ENCODE measurements around the gene MTA2.
"Not testable (repeated sequence)": the region's sequence is repeated elsewhere in the genome, so short reads cannot be mapped to it uniquely, and the experiment has no call there.

The MTA2 gene

GRCh38 chr11:62570903-62571302 is 30.8 kb downstream of the MTA2 start:
- not testable (repeated sequence) for DNase-seq

GRCh38 chr11:62569611-62570010 is 32.1 kb downstream of the MTA2 start:
- no peak for DNase-seq

DNA sequence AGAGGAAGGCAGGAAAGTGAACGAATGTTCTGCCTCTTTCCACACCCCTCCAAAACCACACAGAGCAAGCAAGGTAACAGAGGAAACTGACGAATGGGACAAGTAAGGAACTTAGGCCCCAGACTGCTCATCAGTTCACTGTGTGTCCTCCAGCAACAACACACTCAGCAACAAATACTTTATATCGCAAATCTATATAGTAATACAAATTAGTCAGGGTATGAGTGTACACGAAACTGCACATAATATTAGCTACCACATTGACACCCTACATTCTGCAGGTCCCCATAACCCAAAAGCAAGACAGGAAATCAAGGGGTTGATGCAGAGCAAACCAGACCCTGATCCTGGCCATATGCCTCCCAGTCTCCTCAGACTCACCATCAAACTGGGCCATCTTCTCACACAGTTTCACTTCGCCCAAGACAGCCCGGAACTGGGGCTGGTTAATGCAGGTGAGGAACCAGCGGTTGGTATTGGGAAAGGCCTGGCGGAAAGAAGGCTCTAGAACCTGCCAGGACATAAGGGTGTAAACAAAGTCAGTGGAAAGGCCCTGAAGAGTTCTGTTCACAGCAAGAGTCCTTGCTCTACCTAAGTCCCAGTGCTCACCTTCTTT is 34.5 kb downstream of the MTA2 start:
- no peak for DNase-seq

- no peak for DNase-seq
Observed at GRCh38 chr11:62566247-62566646, 35.4 kb downstream of the MTA2 start.

GRCh38 chr11:62565100-62565802 is 36.4 kb downstream of the MTA2 start:
- DNase-seq: no peak

GRCh38 chr11:62561677-62562230 is 39.9 kb downstream of the MTA2 start:
- DNase-seq: not testable (repeated sequence)

DNA sequence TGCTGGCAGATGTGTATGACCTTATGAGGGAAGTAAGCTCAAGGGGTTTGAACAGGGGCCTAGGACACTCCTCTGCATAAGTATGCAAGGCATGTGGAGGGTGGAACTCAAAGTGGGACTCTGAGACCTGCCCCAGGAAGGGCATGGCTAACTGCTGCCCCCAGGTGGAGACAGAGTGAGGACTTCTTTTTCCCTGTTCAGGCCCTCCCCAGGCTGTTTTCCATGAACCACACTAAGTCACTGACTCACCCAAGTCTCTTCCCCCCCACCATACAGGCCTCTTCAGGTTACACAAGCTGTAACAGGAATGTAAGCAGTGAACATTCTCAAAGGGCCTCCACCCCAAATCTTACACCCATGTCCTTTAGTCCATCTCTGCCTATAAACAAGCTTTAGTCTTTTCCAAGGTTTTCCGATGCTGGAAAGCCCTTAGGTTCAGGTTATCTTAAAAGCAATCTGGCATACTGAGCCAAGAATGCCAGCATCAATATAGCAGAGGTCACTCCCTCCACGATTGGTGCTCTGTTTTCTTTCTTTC is 41.0 kb downstream of the MTA2 start:
- DNase-seq: peak in 20 of 58 donors; percentile 10 to 69 (median 32)

- not testable (repeated sequence) for DNase-seq
Observed at GRCh38 chr11:62559626-62560025, 42.0 kb downstream of the MTA2 start.

DNA sequence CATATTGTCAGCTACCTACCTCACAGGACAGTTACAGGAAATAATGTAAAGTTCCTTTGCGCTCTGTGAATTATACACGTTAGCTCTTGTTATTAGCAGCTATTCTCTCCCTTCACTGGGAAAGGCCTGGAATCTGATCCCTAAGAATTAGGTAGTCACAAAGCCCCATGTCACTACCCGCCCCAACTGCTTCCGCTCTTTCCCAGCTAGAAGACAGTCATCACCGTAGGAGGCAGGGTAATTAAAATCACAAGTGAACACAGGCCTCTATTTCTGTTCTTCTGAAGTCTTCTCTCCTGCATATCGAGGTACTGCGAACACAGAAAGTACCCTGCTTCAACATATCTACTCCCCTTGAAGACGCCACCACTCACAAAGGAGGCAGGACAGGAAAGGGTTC is 42.5 kb downstream of the MTA2 start:
- no peak for DNase-seq

DNA sequence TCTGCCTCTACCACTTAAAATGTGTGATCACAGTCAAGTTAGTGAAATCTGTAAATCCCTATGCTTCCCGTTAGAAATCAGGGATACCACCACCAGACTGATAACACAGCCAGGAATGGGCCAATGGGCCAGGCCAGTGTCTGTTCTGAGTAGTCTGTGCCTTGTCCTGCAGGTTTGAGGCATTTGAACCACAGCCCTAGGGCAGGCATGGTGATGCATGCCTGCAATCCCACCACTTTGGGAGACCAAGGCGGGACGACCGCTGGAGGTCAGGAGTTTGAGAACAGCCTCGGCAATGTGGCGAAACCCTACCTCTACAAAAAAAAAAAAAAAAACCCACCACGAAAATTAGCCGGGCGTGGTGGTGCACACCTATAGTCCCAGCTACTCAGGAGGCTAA is 43.0 kb downstream of the MTA2 start:
- no peak for DNase-seq

GRCh38 chr11:62556875-62557631 is 44.6 kb downstream of the MTA2 start:
- no peak for DNase-seq

- DNase-seq: peak in 51 of 58 donors; percentile 25 to 86 (median 58)
Observed at GRCh38 chr11:62556108-62556874, 45.4 kb downstream of the MTA2 start.

GRCh38 chr11:62555464-62556107 is 46.1 kb downstream of the MTA2 start:
- DNase-seq: peak in 1 of 58 donors; percentile 19

GRCh38 chr11:62554387-62555167 is 47.1 kb downstream of the MTA2 start:
- DNase-seq: no peak

GRCh38 chr11:62553839-62554361 is 47.8 kb downstream of the MTA2 start:
- DNase-seq: no peak

DNA sequence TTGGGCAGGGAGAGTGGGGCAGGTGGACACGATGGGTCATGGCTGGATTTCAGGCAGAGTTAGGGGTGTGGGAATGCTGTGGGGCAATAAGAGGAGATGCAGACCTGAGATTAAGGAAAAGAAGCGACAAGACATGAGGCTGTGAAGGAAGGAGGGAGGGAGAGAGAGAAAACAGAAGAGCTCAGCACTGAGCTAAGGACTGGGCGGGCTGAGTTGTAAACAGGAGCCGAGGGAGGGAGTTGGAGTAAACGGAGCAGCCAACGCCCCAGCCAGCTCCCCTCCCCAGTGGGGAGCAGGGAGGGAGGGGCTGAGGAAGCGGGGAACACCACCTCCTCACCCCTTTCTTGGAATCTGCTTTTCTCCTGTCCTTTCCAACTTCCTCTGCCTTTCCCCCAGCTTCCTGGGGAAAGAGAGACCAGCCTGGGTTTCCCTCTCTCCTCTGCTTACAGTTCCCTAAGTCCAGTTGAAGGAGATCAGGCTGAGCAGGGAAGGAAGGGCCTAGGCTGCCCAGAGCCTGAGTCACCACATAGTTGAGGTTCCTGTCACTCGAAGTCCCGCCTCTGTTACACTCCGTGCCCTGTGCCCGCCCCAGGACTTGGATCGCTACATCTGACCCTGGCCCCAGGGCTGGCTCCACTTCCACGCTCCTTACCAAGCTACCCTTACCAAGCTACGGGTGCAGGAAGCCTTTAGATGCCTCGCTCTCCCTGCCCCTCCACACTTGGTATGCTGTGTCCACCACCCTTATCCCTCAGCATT is 48.4 kb downstream of the MTA2 start:
- DNase-seq: peak in 13 of 58 donors; percentile 14 to 71 (median 33)

GRCh38 chr11:62552485-62553079 is 49.1 kb downstream of the MTA2 start:
- no peak for DNase-seq

GRCh38 chr11:62550478-62550877 is 51.2 kb downstream of the MTA2 start:
- DNase-seq: not testable (repeated sequence)

Data from anterior cingulate cortex (tissue), 58 donors.